ENCODE data around the gene MAP2K4.

- no peak for TF ChIP-seq CTCF (conservative IDR thresholded peaks at IDR 0.05)
- TF ChIP-seq ZFX (IDR thresholded peaks at IDR 0.05), result no peak
Observed at GRCh38 chr17:12127177-12127576, 106.5 kb downstream of the MAP2K4 start.
